Breast epithelium (tissue), 3 donors: Measurements from ENCODE around the gene ZNF81.
"Not testable (repeated sequence)": the region's sequence is repeated elsewhere in the genome, so short reads cannot be mapped to it uniquely, and the experiment has no call there.

ENCODE experiments used
- POLR2A ChIP-seq: fragments of 450-650 bp; IDR thresholded peaks from one replicate; pipeline ENCODE4 v1.6.1; 2016; ENCODE audit warnings: antibody characterized with exemption, mild to moderate bottlenecking, moderate library complexity
- POLR2AphosphoS5 ChIP-seq, 3 donors: sonication (generic); formaldehyde crosslinking; IDR thresholded peaks; one replicate each; pipeline ENCODE4 v1.6.1; 2017; ENCODE audit warnings: antibody characterized with exemption in 3 of 3
- TF ChIP-seq, protein P1 (sequence below), 3 donors: fragments of 450-650 bp; IDR thresholded peaks; one replicate each; pipeline ENCODE4 v1.5.1; 2016 to 2017; ENCODE audit warnings: antibody characterized with exemption in 3 of 3, mild to moderate bottlenecking in 3 of 3, moderate library complexity in 3 of 3

DNA sequence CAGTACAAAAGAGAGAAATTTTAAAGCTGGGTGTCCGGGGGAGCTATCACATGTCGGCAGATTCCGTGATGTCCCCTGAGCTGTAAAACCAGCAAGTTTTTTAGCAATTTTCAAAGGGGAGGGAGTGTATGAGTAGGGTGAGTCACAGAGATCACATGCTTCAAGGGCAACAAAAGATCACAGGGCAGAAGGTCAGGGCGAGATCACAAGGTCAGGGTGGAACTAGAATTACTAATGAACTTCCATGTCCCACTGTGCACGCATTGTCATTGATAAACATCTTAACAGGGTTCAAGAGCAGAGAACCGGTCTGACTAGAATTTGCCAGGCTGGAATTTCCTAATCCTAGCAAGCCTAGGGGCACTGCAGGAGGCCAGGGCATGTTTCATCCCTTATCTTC, 125.1 kb downstream of the ZNF81 start:
- TF ChIP-seq, protein P1, sequence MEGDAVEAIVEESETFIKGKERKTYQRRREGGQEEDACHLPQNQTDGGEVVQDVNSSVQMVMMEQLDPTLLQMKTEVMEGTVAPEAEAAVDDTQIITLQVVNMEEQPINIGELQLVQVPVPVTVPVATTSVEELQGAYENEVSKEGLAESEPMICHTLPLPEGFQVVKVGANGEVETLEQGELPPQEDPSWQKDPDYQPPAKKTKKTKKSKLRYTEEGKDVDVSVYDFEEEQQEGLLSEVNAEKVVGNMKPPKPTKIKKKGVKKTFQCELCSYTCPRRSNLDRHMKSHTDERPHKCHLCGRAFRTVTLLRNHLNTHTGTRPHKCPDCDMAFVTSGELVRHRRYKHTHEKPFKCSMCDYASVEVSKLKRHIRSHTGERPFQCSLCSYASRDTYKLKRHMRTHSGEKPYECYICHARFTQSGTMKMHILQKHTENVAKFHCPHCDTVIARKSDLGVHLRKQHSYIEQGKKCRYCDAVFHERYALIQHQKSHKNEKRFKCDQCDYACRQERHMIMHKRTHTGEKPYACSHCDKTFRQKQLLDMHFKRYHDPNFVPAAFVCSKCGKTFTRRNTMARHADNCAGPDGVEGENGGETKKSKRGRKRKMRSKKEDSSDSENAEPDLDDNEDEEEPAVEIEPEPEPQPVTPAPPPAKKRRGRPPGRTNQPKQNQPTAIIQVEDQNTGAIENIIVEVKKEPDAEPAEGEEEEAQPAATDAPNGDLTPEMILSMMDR (IDR thresholded peaks at IDR 0.05), result not testable (repeated sequence)
- not testable (repeated sequence) for TF ChIP-seq POLR2AphosphoS5 (IDR thresholded peaks at IDR 0.05); POLR2A
